Stimulated activated naive CD8-positive, alpha-beta T cell treated with anti-CD3 and anti-CD28 coated beads, Interleukin-15, amount 100 ng/mL, for 72 hours (primary cell): ENCODE measurements around the gene MS4A15.
"Not testable (repeated sequence)": the region's sequence is repeated elsewhere in the genome, so short reads cannot be mapped to it uniquely, and the experiment has no call there.

ENCODE experiments used
- ATAC-seq: fragments of 150-1000 bp; cut with Tn5 transposase; 2 replicates; pipeline ENCODE4 v1.10.0; 2021; ENCODE audit warnings: mild to moderate bottlenecking, moderate library complexity
- DNase-seq, 2 donors: peaks; one replicate each; pipeline ENCODE4 v3.0.0; 2021 to 2022
- H3K27ac Mint-ChIP-seq, 2 donors: one replicate each; pipeline ENCODE4 v1.8.0; 2022; ENCODE audit warnings: mild to moderate bottlenecking in 2 of 2, mixed read lengths in 2 of 2, moderate library complexity in 2 of 2
- H3K27me3 Mint-ChIP-seq: one replicate; pipeline ENCODE4 v1.8.0; 2022; ENCODE audit warnings: mixed read lengths
- H3K4me1 Mint-ChIP-seq: one replicate; pipeline ENCODE4 v1.8.0; 2022; ENCODE audit warnings: mild to moderate bottlenecking, mixed read lengths
- H3K4me3 Mint-ChIP-seq, 2 donors: one replicate each; pipeline ENCODE4 v1.8.0; 2022; ENCODE audit warnings: mild to moderate bottlenecking in 2 of 2, mixed read lengths in 2 of 2, moderate library complexity in 1 of 2
- H3K9me3 Mint-ChIP-seq, 2 donors: one replicate each; pipeline ENCODE4 v1.8.0; 2022; ENCODE audit warnings: mixed read lengths in 2 of 2

Gene MS4A15

DNA sequence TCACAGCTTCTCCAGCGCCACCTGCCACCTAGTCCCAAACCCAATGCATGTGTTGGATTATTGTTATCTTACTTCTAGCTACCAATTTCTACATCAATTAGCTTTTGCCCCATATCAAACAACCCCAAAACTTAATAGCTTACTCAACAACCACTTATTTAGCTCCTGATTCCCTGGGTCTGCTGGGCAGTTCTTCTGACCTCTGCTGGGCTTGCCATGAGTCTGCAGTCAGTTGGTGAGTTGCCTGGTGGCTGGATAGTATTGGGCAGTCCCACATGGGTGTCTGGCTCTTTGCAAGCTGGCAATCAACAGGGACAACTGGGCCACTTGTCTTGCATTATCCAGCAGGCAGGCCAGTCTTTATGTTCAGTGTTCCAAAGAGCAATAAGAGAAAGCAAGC is 13.6 kb upstream of the MS4A15 start:
- no peak for ATAC-seq
- Mint-ChIP-seq H3K9me3 (peaks cover 6 to 8% of the 10 kb centered on the region in 2 donors), H3K27ac (peak overlapping the region in 1 of 2 donors; percentile 28), H3K4me3 (no peak overlapping the region), H3K27me3 (peaks cover 12% of the 10 kb centered on the region), H3K4me1 (no peaks in the 10 kb centered on the region)
- DNase-seq, result no peak

DNA sequence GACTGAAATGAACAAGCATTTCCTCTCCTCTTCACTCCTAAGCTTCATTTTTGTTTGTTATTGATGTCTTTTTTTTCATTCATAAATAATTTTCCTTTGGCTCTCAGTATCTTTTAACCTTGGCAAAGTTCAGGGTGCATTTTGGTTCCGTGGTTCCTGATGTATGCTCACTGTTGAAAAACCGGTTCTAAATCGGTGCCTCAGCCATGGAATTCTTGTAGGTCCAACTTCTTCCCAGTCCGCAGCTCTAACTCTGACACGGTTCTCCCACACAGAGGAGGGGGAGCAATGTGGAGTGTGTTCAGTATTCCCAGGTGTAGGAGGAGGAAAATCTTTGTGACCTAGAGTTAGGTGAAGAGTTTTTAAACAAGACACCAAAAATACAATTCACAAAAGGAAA is 12.6 kb upstream of the MS4A15 start:
- peaks cover 6 to 8% of the 10 kb centered on the region in 2 donors for H3K9me3 Mint-ChIP-seq
- H3K4me3 Mint-ChIP-seq, result no peak overlapping the region
- H3K27me3 Mint-ChIP-seq, result peaks cover under 1% of the 10 kb centered on the region
- DNase-seq (no peak), ATAC-seq (no peak)
- H3K4me1 Mint-ChIP-seq, result no peaks in the 10 kb centered on the region
- no peak overlapping the region for H3K27ac Mint-ChIP-seq

DNA sequence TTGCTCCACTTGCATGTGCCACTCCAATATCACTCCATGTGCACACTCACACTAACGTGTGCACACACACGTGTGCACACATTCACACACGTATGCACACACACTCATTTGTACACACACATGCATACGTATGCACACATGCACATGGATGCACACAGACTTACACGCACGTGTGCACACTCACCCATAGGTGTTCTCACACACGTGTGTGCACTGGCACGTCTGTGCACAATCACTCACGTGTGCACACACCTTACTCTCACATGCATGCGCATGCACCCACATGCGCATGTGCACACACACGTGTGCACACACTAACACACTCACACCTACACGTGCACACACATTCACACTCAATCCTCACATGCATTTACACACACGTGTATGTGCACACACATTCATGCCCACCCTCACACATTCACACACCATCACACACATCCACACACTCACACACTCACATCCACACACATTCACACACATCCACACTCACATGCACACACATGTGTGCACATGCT is 9.3 kb upstream of the MS4A15 start:
- H3K27ac Mint-ChIP-seq, result no peak overlapping the region
- H3K4me3 Mint-ChIP-seq, result no peak overlapping the region
- H3K4me1 Mint-ChIP-seq, result no peaks in the 10 kb centered on the region
- H3K27me3 Mint-ChIP-seq, result peaks cover 16% of the 10 kb centered on the region
- no peak for ATAC-seq
- DNase-seq, result no peak
- H3K9me3 Mint-ChIP-seq, result peaks cover 6 to 8% of the 10 kb centered on the region in 2 donors

DNA sequence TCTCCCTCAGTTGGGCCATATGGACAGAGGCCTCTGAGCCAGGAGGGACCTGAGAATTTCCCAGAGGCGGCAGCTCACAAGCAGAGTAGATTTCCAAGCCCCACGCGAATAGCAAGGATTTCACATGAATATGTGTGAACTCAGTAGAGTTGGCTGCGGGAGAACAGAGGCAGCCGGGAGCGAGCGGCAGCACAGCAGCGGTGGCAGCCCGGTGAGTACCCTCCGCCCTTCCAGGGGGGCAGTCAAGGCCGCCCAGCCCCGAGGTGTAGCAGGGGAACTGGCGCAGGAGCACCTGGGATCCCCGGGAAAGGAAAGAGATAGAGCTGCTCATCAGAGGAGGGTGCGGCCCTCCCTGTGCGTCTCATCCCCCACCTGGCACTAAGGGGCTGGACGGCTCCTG is 8.4 kb upstream of the MS4A15 start:
- H3K27ac Mint-ChIP-seq, result no peak overlapping the region
- no peaks in the 10 kb centered on the region for H3K4me1 Mint-ChIP-seq
- peaks cover 16% of the 10 kb centered on the region for H3K27me3 Mint-ChIP-seq
- ATAC-seq (no peak), DNase-seq (no peak)
- H3K4me3 Mint-ChIP-seq, result no peak overlapping the region
- H3K9me3 Mint-ChIP-seq, result peaks cover 6 to 8% of the 10 kb centered on the region in 2 donors

DNA sequence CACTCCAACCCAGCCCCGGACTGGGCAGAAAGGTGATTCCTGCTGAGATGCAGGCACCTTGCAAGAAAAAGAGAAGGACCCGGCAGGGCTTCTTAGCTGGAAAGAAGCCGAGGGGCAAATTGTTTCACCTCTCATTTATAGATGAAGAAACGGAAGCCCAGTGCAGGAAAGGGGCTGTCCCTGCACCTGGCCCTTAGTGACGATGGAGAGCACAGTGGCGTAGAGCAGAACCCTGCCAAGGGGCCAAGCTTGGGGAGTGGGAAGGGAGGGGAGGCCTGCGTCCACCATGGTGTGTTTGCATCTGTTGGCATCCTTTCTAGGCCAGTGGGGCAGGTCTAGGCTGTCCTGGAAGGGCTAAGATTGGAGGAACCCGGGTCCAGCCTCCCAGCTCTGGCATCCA is 7.8 kb upstream of the MS4A15 start:
- no peak overlapping the region for H3K27ac Mint-ChIP-seq
- no peak for DNase-seq
- no peak overlapping the region for H3K4me3 Mint-ChIP-seq
- H3K9me3 Mint-ChIP-seq, result peaks cover 6 to 8% of the 10 kb centered on the region in 2 donors
- ATAC-seq, result no peak
- H3K4me1 Mint-ChIP-seq, result no peaks in the 10 kb centered on the region
- H3K27me3 Mint-ChIP-seq, result peaks cover 16% of the 10 kb centered on the region

DNA sequence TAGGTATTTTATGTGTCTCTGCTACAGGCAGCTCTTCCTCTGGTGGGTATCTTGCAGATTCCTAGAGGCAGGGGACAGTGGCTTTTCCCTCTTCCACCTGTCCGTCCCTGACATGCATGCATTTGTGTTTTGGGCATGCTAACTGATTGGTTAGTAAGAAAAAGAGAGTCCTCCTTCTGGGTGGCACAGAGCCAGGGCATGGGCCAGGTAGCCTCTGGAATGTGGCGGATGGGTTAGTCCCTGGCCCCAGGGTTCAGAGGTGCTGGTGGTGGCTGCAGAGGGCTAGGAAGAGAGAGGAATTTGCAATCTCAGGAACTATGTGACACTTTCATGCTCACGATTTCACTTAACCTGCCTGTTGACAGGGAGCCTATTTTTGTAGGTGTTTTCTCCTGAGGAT is 5.8 kb upstream of the MS4A15 start:
- peaks cover 25% of the 10 kb centered on the region for H3K27me3 Mint-ChIP-seq
- H3K27ac Mint-ChIP-seq, result no peak overlapping the region
- no peak overlapping the region for H3K4me3 Mint-ChIP-seq
- DNase-seq, result no peak
- no peaks in the 10 kb centered on the region for H3K4me1 Mint-ChIP-seq
- peaks cover 6 to 8% of the 10 kb centered on the region in 2 donors for H3K9me3 Mint-ChIP-seq
- ATAC-seq, result no peak

DNA sequence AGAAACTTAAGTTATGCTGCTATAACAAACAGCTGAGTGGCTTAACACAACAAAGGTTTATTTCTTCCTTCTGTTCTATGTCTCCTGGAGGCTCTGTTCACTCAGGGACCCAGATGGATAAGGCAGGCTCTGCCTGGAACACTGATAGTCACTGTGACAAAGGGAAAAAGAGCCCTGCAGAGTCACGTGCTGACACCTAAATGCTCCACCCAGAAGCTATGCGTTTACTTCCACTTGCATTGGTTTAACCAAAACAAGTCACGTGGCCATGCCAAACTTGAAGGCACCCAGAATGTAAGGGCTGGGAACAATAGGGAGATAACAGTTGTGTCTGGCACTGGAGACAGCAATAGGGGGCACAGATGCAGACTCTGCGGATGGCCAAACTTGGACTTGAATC is 3.4 kb upstream of the MS4A15 start:
- Mint-ChIP-seq H3K4me1 (no peaks in the 10 kb centered on the region), H3K4me3 (no peak overlapping the region), H3K27me3 (peaks cover 46% of the 10 kb centered on the region), H3K27ac (no peak overlapping the region), H3K9me3 (no peaks in the 10 kb centered on the region)
- no peak for DNase-seq
- no peak for ATAC-seq

DNA sequence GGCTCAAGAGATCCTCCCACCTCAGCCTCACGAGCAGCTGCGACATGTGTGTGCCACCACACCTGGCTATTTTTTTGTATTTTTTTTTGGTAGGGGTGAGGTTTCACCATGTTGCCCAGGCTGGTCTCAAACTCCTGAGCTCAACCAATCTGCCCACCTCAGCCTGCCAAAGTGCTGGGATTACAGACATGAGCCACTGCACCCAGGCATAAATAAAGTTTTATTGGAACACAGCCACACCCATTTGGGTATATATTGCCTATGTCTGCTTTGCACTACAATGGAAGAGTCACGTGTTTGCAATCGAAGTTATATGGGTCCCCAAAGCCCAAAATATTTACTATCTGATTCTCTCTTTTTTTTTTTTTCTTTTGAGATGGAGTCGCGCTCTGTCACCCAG is 1.8 kb upstream of the MS4A15 start:
- no peak overlapping the region for H3K4me3 Mint-ChIP-seq
- no peaks in the 10 kb centered on the region for H3K4me1 Mint-ChIP-seq
- peaks cover 62% of the 10 kb centered on the region for H3K27me3 Mint-ChIP-seq
- no peaks in the 10 kb centered on the region for H3K9me3 Mint-ChIP-seq
- H3K27ac Mint-ChIP-seq, result no peak overlapping the region
- DNase-seq (no peak), ATAC-seq (no peak)

DNA sequence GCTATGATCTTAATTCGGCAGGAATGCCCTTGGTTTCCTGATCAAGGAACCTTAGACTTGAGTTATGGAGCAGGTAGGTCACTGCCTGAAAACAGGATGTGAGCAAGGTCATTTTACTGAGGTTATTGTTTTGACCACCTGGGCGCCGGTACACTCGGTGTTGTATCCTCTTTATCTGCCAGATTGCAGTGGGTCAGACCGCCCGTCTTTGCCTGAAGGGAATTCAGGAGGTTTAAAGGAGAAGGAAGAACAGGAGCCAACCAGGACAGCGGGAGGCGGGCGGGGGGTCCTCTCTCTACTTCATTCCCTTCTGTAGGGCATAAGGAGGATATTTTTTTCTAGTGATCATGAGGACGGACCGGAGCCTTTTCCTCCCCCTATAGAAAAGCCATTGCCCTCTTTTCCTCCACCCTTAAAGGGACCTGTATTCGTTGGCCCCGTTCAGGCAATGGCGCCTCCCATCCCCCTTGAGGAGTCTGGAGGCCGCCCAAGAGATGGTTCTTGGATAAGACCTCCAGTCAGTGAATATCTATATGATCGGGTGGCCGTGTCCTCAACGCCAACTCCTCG is 649 bp downstream of the MS4A15 start:
- Mint-ChIP-seq H3K27me3 (peaks cover 56% of the 10 kb centered on the region), H3K4me1 (no peaks in the 10 kb centered on the region), H3K9me3 (no peaks in the 10 kb centered on the region), H3K27ac (no peak overlapping the region), H3K4me3 (no peak overlapping the region)
- DNase-seq, result no peak
- no peak for ATAC-seq

DNA sequence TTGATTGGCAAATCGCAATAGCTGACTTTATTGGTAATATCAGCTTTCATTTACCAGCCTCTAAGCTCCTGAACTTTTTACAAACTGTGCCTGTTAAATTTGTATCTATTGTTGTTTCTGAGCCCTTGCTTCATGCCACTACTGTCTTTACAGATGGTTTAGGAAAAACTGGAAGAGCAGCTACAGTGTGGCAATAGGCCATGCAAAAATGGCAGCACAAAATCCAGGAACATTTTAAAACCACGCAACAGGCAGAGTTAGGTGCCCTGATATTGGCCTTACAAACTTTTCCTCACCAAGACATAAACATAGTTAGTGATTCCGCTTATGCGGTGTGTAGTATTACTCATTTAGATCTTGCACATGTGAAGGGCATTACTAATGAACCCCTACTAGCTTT is 2.0 kb downstream of the MS4A15 start:
- H3K4me1 Mint-ChIP-seq, ATAC-seq, DNase-seq, H3K9me3 Mint-ChIP-seq, H3K27ac Mint-ChIP-seq, H3K4me3 Mint-ChIP-seq: not testable (repeated sequence)
- H3K27me3 Mint-ChIP-seq, result peaks cover 58% of the 10 kb centered on the region

DNA sequence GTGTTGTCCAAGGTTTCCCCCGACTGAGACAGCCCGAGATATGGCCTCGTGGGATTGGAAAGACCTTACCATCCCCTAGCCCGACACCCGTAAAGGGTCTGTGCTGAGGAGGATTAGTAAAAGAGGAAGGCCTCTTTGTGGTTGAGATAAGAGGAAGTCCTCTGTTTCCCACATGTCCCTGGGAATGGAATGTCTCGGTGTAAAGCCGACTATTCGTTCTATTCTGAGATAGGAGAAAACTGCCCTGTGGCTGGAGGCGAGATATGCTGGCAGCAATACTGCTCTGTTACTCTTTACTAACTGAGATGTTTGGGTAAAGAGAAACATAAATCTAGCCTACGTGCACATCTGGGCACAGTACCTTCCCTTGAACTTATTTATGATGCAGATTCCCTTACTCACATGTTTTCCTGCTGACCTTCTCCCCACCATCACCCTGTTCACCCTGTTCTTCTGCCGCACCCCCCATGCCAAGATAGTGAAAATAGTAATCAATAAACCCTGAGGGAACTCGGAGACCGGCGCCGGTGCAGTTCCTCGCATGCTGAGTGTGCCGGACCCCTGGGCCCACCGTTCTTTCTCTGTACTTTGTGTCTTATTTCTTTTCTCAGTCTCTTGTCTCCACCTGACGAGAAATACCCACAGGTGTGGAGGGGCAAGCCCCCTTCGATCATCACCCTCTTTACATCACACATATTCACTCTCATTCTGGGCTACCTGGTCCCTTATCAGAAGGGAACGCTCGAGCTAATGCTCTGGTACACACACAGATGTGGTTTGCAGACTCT is 3.0 kb downstream of the MS4A15 start:
- ATAC-seq, H3K27ac Mint-ChIP-seq, H3K4me3 Mint-ChIP-seq, H3K9me3 Mint-ChIP-seq, DNase-seq, H3K4me1 Mint-ChIP-seq: not testable (repeated sequence)
- H3K27me3 Mint-ChIP-seq, result peaks cover 63% of the 10 kb centered on the region

DNA sequence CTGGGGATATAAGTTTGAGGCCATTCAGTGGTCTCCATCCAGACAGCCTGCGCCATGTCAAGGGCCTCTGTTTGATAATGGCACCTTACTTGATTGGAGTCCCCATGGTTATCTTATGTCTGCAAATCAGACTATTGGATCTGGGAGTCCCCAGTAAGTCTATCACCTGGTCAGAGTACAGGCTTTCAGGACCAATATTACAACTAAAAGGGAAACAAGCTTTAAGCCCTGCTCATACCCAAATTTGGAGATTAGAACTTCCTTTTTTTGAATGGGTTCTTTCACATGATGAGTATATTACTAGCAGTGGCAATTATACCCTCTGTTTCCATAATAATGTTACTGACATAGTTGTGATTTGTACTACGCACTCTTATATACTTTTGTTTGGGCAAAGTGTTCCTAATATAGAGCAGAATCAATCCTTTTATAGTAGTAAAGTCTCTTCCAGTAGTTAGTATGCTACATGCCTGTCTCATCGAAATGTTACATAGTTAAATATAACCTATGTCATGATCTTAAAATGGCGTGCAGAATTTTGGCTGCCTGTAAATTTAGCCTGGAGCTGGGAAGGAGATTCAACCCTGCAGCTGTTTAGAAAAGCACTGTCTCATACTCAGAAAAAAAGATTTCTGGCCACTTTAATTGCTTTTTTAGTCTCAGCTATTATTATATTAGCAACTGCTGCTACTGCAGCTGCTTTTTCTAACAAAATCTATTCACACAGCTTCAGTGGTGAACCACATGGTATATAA is 4.9 kb downstream of the MS4A15 start:
- Mint-ChIP-seq H3K27me3 (peaks cover 56% of the 10 kb centered on the region), H3K27ac (no peak overlapping the region), H3K4me3 (no peak overlapping the region), H3K4me1 (no peaks in the 10 kb centered on the region), H3K9me3 (no peaks in the 10 kb centered on the region)
- DNase-seq (no peak), ATAC-seq (no peak)

DNA sequence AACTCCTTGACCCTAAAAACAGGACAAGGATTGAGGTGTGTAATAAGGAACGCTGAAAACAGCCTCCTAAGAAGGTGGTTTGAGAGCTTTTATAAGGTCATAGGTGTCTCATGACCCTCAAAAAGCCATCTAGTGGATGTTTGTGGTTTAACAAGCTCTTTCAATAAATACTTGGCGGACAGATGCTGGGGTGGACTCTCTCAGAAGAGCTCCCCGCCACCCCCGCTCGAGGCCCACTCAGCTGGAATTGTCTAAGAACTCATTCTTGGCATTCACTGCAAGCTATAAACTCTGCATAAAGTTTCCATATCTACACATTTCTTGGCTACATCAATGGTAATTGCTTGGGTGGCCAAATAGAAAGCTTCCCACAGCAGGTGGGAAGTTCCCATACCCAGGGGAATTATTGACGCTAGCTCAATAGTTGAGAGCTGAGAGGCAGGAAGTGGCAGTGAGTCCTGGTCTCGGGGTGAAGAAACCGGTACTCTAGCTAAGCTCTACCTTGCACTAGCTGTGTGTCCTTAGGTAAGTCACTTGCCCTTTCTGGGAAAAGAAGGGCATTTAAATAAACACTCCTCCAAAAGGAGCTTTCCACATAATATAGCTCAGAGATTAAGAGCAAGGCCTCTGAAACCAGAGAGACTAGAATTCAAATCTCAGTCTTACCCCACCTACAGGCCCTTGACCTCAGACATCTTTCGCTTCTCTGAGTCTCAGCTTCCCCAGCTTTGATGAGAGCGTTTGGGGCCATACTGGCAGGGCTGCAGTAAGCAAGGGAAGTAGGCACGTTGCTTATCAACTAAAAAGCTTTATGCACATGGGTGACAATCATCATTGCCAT is 6.4 kb downstream of the MS4A15 start:
- Mint-ChIP-seq H3K27ac (no peak overlapping the region), H3K27me3 (peaks cover 51% of the 10 kb centered on the region), H3K4me1 (no peaks in the 10 kb centered on the region), H3K4me3 (no peak overlapping the region), H3K9me3 (no peaks in the 10 kb centered on the region)
- DNase-seq (no peak), ATAC-seq (no peak)

DNA sequence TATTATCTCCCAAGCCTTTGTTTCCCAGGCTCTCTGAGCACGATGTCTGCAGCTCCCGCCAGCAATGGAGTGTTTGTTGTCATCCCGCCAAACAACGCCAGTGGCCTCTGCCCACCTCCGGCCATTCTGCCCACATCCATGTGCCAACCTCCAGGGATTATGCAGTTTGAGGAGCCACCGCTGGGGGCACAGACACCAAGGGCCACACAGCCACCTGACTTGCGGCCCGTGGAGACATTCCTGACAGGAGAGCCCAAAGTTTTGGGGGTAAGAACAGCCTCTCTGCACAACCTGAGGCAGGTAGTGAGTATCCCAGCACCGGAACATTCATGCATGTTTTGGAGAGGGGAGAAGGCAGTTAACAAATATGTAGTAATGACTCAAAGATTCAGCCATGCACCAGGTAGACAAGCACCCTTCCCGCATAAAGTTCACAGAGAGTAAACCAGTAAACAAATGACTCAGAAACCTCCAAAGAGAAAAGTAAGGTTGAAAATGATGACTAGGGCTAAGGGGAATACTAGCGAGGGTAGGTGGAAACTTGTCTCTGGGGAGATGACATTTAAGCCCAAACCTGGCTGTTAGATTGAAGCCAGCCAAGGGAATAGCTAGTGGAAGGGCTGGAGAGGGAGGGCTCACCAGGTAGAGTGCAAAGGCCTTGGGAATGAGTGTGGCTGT is 7.2 kb downstream of the MS4A15 start:
- H3K4me1 Mint-ChIP-seq, result no peaks in the 10 kb centered on the region
- no peak for DNase-seq
- no peak overlapping the region for H3K4me3 Mint-ChIP-seq
- no peaks in the 10 kb centered on the region for H3K9me3 Mint-ChIP-seq
- H3K27ac Mint-ChIP-seq, result no peak overlapping the region
- peaks cover 51% of the 10 kb centered on the region for H3K27me3 Mint-ChIP-seq
- ATAC-seq, result no peak

DNA sequence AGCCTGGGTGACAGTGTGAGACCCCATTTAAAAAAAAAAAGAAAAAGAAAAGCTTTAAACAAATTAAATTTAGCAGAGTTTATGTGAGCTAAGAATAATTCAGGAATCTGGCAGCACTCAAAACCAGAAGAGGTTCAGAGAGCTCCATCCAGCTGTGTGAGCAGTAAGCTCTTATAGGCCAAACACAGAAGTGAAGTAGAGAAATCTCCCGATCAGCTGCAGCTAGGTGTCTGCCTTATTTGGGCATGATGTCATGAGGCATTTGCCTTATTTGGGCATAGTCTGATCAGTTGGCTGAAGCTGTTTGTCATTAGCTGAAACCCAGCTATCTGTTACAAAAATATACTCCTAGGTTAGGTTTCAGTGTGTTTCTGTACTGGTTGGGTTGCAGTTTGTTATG is 8.2 kb downstream of the MS4A15 start:
- Mint-ChIP-seq H3K27me3 (peaks cover 40% of the 10 kb centered on the region), H3K4me1 (no peaks in the 10 kb centered on the region), H3K4me3 (no peak overlapping the region), H3K9me3 (no peaks in the 10 kb centered on the region), H3K27ac (no peak overlapping the region)
- DNase-seq (no peak), ATAC-seq (no peak)
